Measurements from ENCODE around the gene GCSH. TPM values are rescaled to one million over a fixed set of nuclear protein-coding genes. Genes with fewer than 3 reads are reported as not detected.

The GCSH gene
- polyA plus RNA-seq, 1 donor from 2014 or later, result 81.8 TPM

- no peak overlapping the region for H3K4me2 ChIP-seq (ENCODE audit: low read length)
- no peak overlapping the region for H3K9ac ChIP-seq (ENCODE audit: low read length)
- H4K20me1 ChIP-seq (ENCODE audit: insufficient read depth), result no peaks in the 10 kb centered on the region
Measured at GRCh38 chr16:81069063-81069462, 27.1 kb downstream of the GCSH start.

GRCh38 chr16:81067166-81067565, 29.0 kb downstream of the GCSH start:
- Histone ChIP-seq H3K27me3 (ENCODE audit: insufficient read depth, low read depth, low read length) (no peaks in the 10 kb centered on the region), H3K27ac (ENCODE audit: low read length) (no peak overlapping the region), H3K79me2 (replicated peaks; ENCODE audit: insufficient read depth, low read length) (no peaks in the 10 kb centered on the region), H3F3A (ENCODE audit: insufficient read depth, low read length, poor library complexity, severe bottlenecking) (no peaks in the 10 kb centered on the region), H3K9me3 (ENCODE audit: low read length) (no peaks in the 10 kb centered on the region), H3K9me2 (ENCODE audit: insufficient read depth, low read length) (no peaks in the 10 kb centered on the region), H3K9ac (ENCODE audit: low read length) (no peak overlapping the region), H4K20me1 (ENCODE audit: insufficient read depth) (no peaks in the 10 kb centered on the region), H3K36me3 (ENCODE audit: insufficient read depth, low read length) (no peaks in the 10 kb centered on the region), H2AFZ (ENCODE audit: low read depth, low read length) (no peak overlapping the region), H3K4me3 (ENCODE audit: low read length) (no peak overlapping the region), H3K4me2 (ENCODE audit: low read length) (no peak overlapping the region)
- no peak for TF ChIP-seq SMC3 (conservative IDR thresholded peaks at IDR 0.05; ENCODE audit: poor library complexity)
- TF ChIP-seq MXI1 (conservative IDR thresholded peaks at IDR 0.05; ENCODE audit: poor library complexity, severe bottlenecking), result no peak
- no peak for TF ChIP-seq CTCF (IDR thresholded peaks at IDR 0.05; ENCODE audit: poor library complexity, severe bottlenecking)
- TF ChIP-seq TAF1 (IDR thresholded peaks at IDR 0.05; ENCODE audit: low read depth), result no peak
- no peak for TF ChIP-seq REST (IDR thresholded peaks at IDR 0.05; ENCODE audit: borderline replicate concordance)
- TF ChIP-seq EP300 (conservative IDR thresholded peaks at IDR 0.05; ENCODE audit: poor library complexity, severe bottlenecking), result no peak

More at GRCh38 chr16:81069063-81069462, 27.1 kb downstream of the GCSH start:
- no peaks in the 10 kb centered on the region for H3K36me3 ChIP-seq (ENCODE audit: insufficient read depth, low read length)
- H3K27me3 ChIP-seq (ENCODE audit: insufficient read depth, low read depth, low read length), result no peaks in the 10 kb centered on the region
- H3F3A ChIP-seq (ENCODE audit: insufficient read depth, low read length, poor library complexity, severe bottlenecking), result no peaks in the 10 kb centered on the region
- no peaks in the 10 kb centered on the region for H3K79me2 ChIP-seq (replicated peaks; ENCODE audit: insufficient read depth, low read length)
- no peaks in the 10 kb centered on the region for H3K9me2 ChIP-seq (ENCODE audit: insufficient read depth, low read length)
- no peak overlapping the region for H3K4me3 ChIP-seq (ENCODE audit: low read length)
- H2AFZ ChIP-seq (ENCODE audit: low read depth, low read length), result no peak overlapping the region
- TF ChIP-seq POLR2AphosphoS5 (IDR thresholded peaks at IDR 0.05) (no peak), EP300 (conservative IDR thresholded peaks at IDR 0.05; ENCODE audit: poor library complexity, severe bottlenecking) (no peak), CTCF (IDR thresholded peaks at IDR 0.05; ENCODE audit: poor library complexity, severe bottlenecking) (no peak), SMC3 (conservative IDR thresholded peaks at IDR 0.05; ENCODE audit: poor library complexity) (no peak), MXI1 (conservative IDR thresholded peaks at IDR 0.05; ENCODE audit: poor library complexity, severe bottlenecking) (no peak), EZH2 (IDR thresholded peaks at IDR 0.05; ENCODE audit: borderline replicate concordance, insufficient read depth, low read length, poor library complexity, severe bottlenecking) (no peak), TAF1 (IDR thresholded peaks at IDR 0.05; ENCODE audit: low read depth) (no peak), REST (IDR thresholded peaks at IDR 0.05; ENCODE audit: borderline replicate concordance) (no peak), RAD21 (conservative IDR thresholded peaks at IDR 0.05) (no peak)
- H3K9me3 ChIP-seq (ENCODE audit: low read length), result no peaks in the 10 kb centered on the region
- no peak overlapping the region for H3K27ac ChIP-seq (ENCODE audit: low read length)
